Measurements from ENCODE around the gene OSBPL2. TPM values are rescaled to one million over a fixed set of nuclear protein-coding genes. Genes with fewer than 3 reads are reported as not detected.

OSBPL2 gene
- total RNA-seq, 4 donors from 2014 or later, result 46.9 to 60.8 (median 50.8) TPM

- intact Hi-C loops (cut with DNase I), result no loop called here
- WGBS, 2 donors, result 88% methylated on average over 4 of the region's 4 CpGs
- no peak overlapping the region for H3K4me3 ChIP-seq (replicated peaks in 1 of 3)
- H3K4me1 ChIP-seq, result peaks cover 12 to 16% of the 10 kb centered on the region in 2 donors
- no peak overlapping the region for H3K27ac ChIP-seq
- no peaks in the 10 kb centered on the region for H3K27me3 ChIP-seq
- DNase-seq, result no peak
- TF ChIP-seq CTCF (IDR thresholded peaks at IDR 0.05), result no peak
- no peak for TF ChIP-seq POLR2A (IDR thresholded peaks at IDR 0.05)
- H3K36me3 ChIP-seq, result peaks cover 51 to 53% of the 10 kb centered on the region in 2 donors
- H3K9me3 ChIP-seq, result no peaks in the 10 kb centered on the region
Measured at GRCh38 chr20:62280303-62280702, 42.0 kb downstream of the OSBPL2 start.

GRCh38 chr20:62281161-62281933, 43.0 kb downstream of the OSBPL2 start:
- 93 to 94% methylated on average over 31 of the region's 31 CpGs for WGBS, 2 donors
- H3K27ac ChIP-seq, result no peak overlapping the region
- intact Hi-C loops (cut with DNase I), result no loop called here
- no peak overlapping the region for H3K4me3 ChIP-seq (replicated peaks in 1 of 3)
- H3K4me1 ChIP-seq, result peaks cover 6 to 7% of the 10 kb centered on the region in 2 donors
- DNase-seq, result no peak
- H3K9me3 ChIP-seq, result no peaks in the 10 kb centered on the region
- no peak for TF ChIP-seq CTCF (IDR thresholded peaks at IDR 0.05)
- TF ChIP-seq POLR2A (IDR thresholded peaks at IDR 0.05), result no peak
- H3K36me3 ChIP-seq, result peaks cover 56 to 59% of the 10 kb centered on the region in 2 donors
- no peaks in the 10 kb centered on the region for H3K27me3 ChIP-seq

- peaks cover 62 to 66% of the 10 kb centered on the region in 2 donors for H3K36me3 ChIP-seq
- 94 to 96% methylated on average over 7 of the region's 7 CpGs for WGBS, 2 donors
Measured at GRCh38 chr20:62282103-62282502, 43.8 kb downstream of the OSBPL2 start.

GRCh38 chr20:62282877-62283503, 44.7 kb downstream of the OSBPL2 start:
- 72 to 93% methylated on average over 13 to 15 of the region's 16 CpGs for WGBS, 2 donors
- Histone ChIP-seq H3K4me3 (replicated peaks in 1 of 3) (no peak overlapping the region), H3K27me3 (no peaks in the 10 kb centered on the region), H3K4me1 (peaks cover 0 to 6% of the 10 kb centered on the region in 2 donors), H3K36me3 (peaks cover 62 to 66% of the 10 kb centered on the region in 2 donors), H3K9me3 (no peaks in the 10 kb centered on the region), H3K27ac (no peak overlapping the region)
- DNase-seq, result no peak
- intact Hi-C loops (cut with DNase I), result no loop called here
- no peak for TF ChIP-seq CTCF (IDR thresholded peaks at IDR 0.05)
- no peak for TF ChIP-seq POLR2A (IDR thresholded peaks at IDR 0.05)

More at GRCh38 chr20:62282103-62282502, 43.8 kb downstream of the OSBPL2 start:
- no peak for DNase-seq
- intact Hi-C loops (cut with DNase I), result no loop called here
- TF ChIP-seq CTCF (IDR thresholded peaks at IDR 0.05) (no peak), POLR2A (IDR thresholded peaks at IDR 0.05) (no peak)
- Histone ChIP-seq H3K9me3 (no peaks in the 10 kb centered on the region), H3K27me3 (no peaks in the 10 kb centered on the region), H3K4me1 (peaks cover 0 to 6% of the 10 kb centered on the region in 2 donors), H3K27ac (no peak overlapping the region), H3K4me3 (replicated peaks in 1 of 3) (no peak overlapping the region)

GRCh38 chr20:62284448-62284847, 46.1 kb downstream of the OSBPL2 start:
- Histone ChIP-seq H3K27ac (no peak overlapping the region), H3K4me1 (peaks cover 0 to 6% of the 10 kb centered on the region in 2 donors), H3K27me3 (no peaks in the 10 kb centered on the region), H3K36me3 (peaks cover 58 to 69% of the 10 kb centered on the region in 2 donors), H3K9me3 (no peaks in the 10 kb centered on the region), H3K4me3 (replicated peaks in 1 of 3) (no peak overlapping the region)
- DNase-seq, result no peak
- no peak for TF ChIP-seq CTCF (IDR thresholded peaks at IDR 0.05)
- TF ChIP-seq POLR2A (IDR thresholded peaks at IDR 0.05), result no peak
- 85 to 94% methylated on average over 6 of the region's 6 CpGs for WGBS, 2 donors
- intact Hi-C loops (cut with DNase I), result no loop called here
